ENCODE measurements around the gene INTS3. TPM values are rescaled to one million over a fixed set of nuclear protein-coding genes. Genes with fewer than 3 reads are reported as not detected.

The INTS3 gene
- total and polyA plus RNA-seq, 2 of the 8 experiments (the other 6 are each of a cell fraction or from before 2014, with no cell fraction given), result 66.8 to 93.2 TPM

DNA sequence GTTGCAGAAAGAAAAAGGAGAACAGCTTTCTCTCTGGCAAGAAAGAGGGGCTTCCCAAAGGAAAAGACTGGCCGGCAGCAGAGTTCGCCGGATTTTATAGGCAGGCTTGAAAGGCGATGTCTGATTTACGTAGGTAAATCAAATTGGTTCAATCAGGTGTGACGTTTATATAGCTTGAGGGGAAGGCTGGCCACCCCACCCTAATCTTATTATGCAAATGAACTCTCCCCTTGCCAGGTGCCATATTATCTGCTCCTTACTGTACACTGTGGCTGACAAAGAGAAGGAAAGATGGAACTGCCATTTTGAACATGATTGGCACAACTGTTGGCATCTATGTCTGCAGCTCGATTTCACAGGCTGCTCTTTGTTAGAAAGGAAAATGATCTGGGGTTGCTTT is 16.8 kb upstream of the INTS3 start:
- H3K23ac ChIP-seq (ENCODE audit: insufficient read length), result no peak overlapping the region
- H4K5ac ChIP-seq (ENCODE audit: insufficient read length, low read depth, low read length), result no peak overlapping the region
- no peaks in the 10 kb centered on the region for H3K79me1 ChIP-seq (ENCODE audit: low read depth, low read length)
- H3K18ac ChIP-seq (ENCODE audit: extremely low read depth, low read length), result no peak overlapping the region
- no peaks in the 10 kb centered on the region for H3K79me2 ChIP-seq (ENCODE audit: control insufficient read depth in 1 of 2, insufficient read depth in 2 of 2, low read length in 2 of 2)
- no peak overlapping the region for H4K91ac ChIP-seq (replicated peaks; ENCODE audit: insufficient read length, low read length)
- ChIA-PET POLR2A (ENCODE audit: partially characterized antibody) (no interaction called here), CTCF (ENCODE audit: partially characterized antibody) (interaction anchor here (0.9 to 5.8 kb wide), 2 partner anchors 32 to 44 kb away, joined by 3 to 45 read pairs; partner anchors contain the start of gene NPR1)
- 89% methylated on average over 7 of the region's 7 CpGs; no CpG with 5 or more reads in 1 of the 2 experiments for whole genome bisulfite sequencing, 2 experiments (ENCODE audit: extremely low coverage in 1 of 2, insufficient coverage in 1 of 2, insufficient read length in 1 of 2, insufficient replicate concordance in 2 of 2, low coverage in 1 of 2, low lambda C conversion rate in 2 of 2, missing lambda C conversion rate in 1 of 2)
- H2BK12ac ChIP-seq (ENCODE audit: low read depth, low read length), result no peak overlapping the region; the same call in 1 of the 2 replicates
- H4K20me1 ChIP-seq (replicated peaks in 1 of 2; ENCODE audit: control insufficient read depth in 1 of 2, insufficient read depth in 2 of 2, low read length in 2 of 2), result no peaks in the 10 kb centered on the region
- H3K36me3 ChIP-seq (ENCODE audit: control insufficient read depth in 2 of 4, insufficient read depth in 4 of 4, low read length in 3 of 4), result no peaks in the 10 kb centered on the region
- no peak overlapping the region for H3K27ac ChIP-seq (ENCODE audit: low read depth, low read length)
- H3K4ac ChIP-seq (replicated peaks; ENCODE audit: insufficient read length, low read depth, low read length), result no peak overlapping the region
- H4K8ac ChIP-seq (ENCODE audit: extremely low read depth, insufficient read depth, low read length), result no peak overlapping the region
- H3K9me3 ChIP-seq (ENCODE audit: insufficient read depth in 2 of 2, low read depth in 1 of 2, low read length in 1 of 2), result no peaks in the 10 kb centered on the region
- no peak overlapping the region for H2BK5ac ChIP-seq (ENCODE audit: low read depth, low read length)
- FAIRE-seq (no peak), DNase-seq (ENCODE audit: low read depth in 1 of 2, low spot score in 2 of 2) (no peak)
- H2AK5ac ChIP-seq (ENCODE audit: low read depth, low read length), result no peak overlapping the region
- no peak overlapping the region for H3K4me2 ChIP-seq (ENCODE audit: insufficient read depth in 1 of 2, low read depth in 2 of 2, low read length in 2 of 2)
- no peaks in the 10 kb centered on the region for H3K27me3 ChIP-seq (replicated peaks in 1 of 4; ENCODE audit: control insufficient read depth in 3 of 4, extremely low read depth in 1 of 4, insufficient read depth in 3 of 4, low read length in 3 of 4)
- no peak overlapping the region for H3K56ac ChIP-seq (replicated peaks; ENCODE audit: insufficient read length, low read depth, low read length)
- H2BK20ac ChIP-seq (ENCODE audit: low read length), result no peak overlapping the region
- no peak overlapping the region for H3K4me3 ChIP-seq (ENCODE audit: extremely low read depth in 1 of 4, insufficient read depth in 2 of 4, low read depth in 3 of 4, low read length in 4 of 4)
- H2BK15ac ChIP-seq (ENCODE audit: low read length), result no peak overlapping the region
- H2AFZ ChIP-seq (ENCODE audit: low read length), result no peak overlapping the region
- no peaks in the 10 kb centered on the region for H3K4me1 ChIP-seq (replicated peaks in 1 of 4; ENCODE audit: control insufficient read depth in 3 of 4, insufficient read depth in 4 of 4, low read length in 3 of 4)
- H3K9ac ChIP-seq (replicated peaks in 1 of 4; ENCODE audit: extremely low read depth in 1 of 4, low read depth in 3 of 4, low read length in 3 of 4), result no peak overlapping the region
- no peak overlapping the region for H3K14ac ChIP-seq (ENCODE audit: insufficient read length)
- 0 out of 2 replicates have a peak, but pooled peaks cover 2% of the 10 kb centered on the region for H3K23me2 ChIP-seq (ENCODE audit: low read depth, low read length)
- no peak overlapping the region for H2BK120ac ChIP-seq (replicated peaks; ENCODE audit: low read depth, low read length)
- TF ChIP-seq YY1 (IDR thresholded peaks at IDR 0.05; ENCODE audit: low read depth, low read length) (no peak), ASH2L (IDR thresholded peaks at IDR 0.05; ENCODE audit: low read length) (no peak), KDM4A (IDR thresholded peaks at IDR 0.05; ENCODE audit: low read depth, low read length, severe bottlenecking) (no peak)

All from H1 (cell line).